GM21576 (cell line): Measurements from ENCODE around the gene ABCC1.
"Not testable (repeated sequence)": the region's sequence is repeated elsewhere in the genome, so short reads cannot be mapped to it uniquely, and the experiment has no call there.

ENCODE experiments used
- ATAC-seq: cut with Tn5 transposase; IDR thresholded peaks from one replicate; pipeline ENCODE4 v1.9.1; 2021; ENCODE audit warnings: mild to moderate bottlenecking, moderate library complexity; ENCODE audit not compliant: unreplicated experiment

The ABCC1 gene

GRCh38 chr16:16148755-16149154, 199.3 kb downstream of the ABCC1 start:
- no peak for ATAC-seq

GRCh38 chr16:16149710-16150116, 200.3 kb downstream of the ABCC1 start:
- no peak for ATAC-seq

- no peak for ATAC-seq
These were observed 200.9 kb downstream of the ABCC1 start for GRCh38 chr16:16150117-16150877.

GRCh38 chr16:16150878-16151152, 201.4 kb downstream of the ABCC1 start:
- ATAC-seq, result no peak

GRCh38 chr16:16151315-16151714, 201.9 kb downstream of the ABCC1 start:
- ATAC-seq, result no peak

- ATAC-seq, result not testable (repeated sequence)
These were observed 203.6 kb downstream of the ABCC1 start for GRCh38 chr16:16153000-16153399.

- ATAC-seq, result no peak
These were observed 205.0 kb downstream of the ABCC1 start for GRCh38 chr16:16154281-16154951.

- no peak for ATAC-seq
These were observed 205.8 kb downstream of the ABCC1 start for GRCh38 chr16:16155234-16155633.

- no peak for ATAC-seq
These were observed 207.8 kb downstream of the ABCC1 start for GRCh38 chr16:16157166-16157565.

- no peak for ATAC-seq
These were observed 208.8 kb downstream of the ABCC1 start for GRCh38 chr16:16158082-16158658.

GRCh38 chr16:16158741-16159374, 209.4 kb downstream of the ABCC1 start:
- ATAC-seq, result no peak

GRCh38 chr16:16159662-16160061, 210.2 kb downstream of the ABCC1 start:
- no peak for ATAC-seq

GRCh38 chr16:16161319-16161718, 211.9 kb downstream of the ABCC1 start:
- ATAC-seq, result no peak

GRCh38 chr16:16161840-16162239, 212.4 kb downstream of the ABCC1 start:
- not testable (repeated sequence) for ATAC-seq

- no peak for ATAC-seq
These were observed 213.2 kb downstream of the ABCC1 start for GRCh38 chr16:16162591-16162990.

- no peak for ATAC-seq
These were observed 213.7 kb downstream of the ABCC1 start for GRCh38 chr16:16163109-16163508.

- ATAC-seq, result no peak
These were observed 214.2 kb downstream of the ABCC1 start for GRCh38 chr16:16163571-16163970.

GRCh38 chr16:16164243-16164642, 214.8 kb downstream of the ABCC1 start:
- ATAC-seq, result no peak

- no peak for ATAC-seq
These were observed 216.7 kb downstream of the ABCC1 start for GRCh38 chr16:16166085-16166484.

- no peak for ATAC-seq
These were observed 217.5 kb downstream of the ABCC1 start for GRCh38 chr16:16166949-16167348.

- no peak for ATAC-seq
These were observed 218.5 kb downstream of the ABCC1 start for GRCh38 chr16:16167927-16168326.

GRCh38 chr16:16168431-16168830, 219.0 kb downstream of the ABCC1 start:
- no peak for ATAC-seq
